RWPE2 (cell line): ENCODE measurements around the gene UMODL1.

Experiments used
- ATAC-seq: fragments of 200-7000 bp; cut with Tn5 transposase; 3 replicates; pipeline ENCODE4 v1.9.1; 2021; ENCODE audit warnings: low read depth
- DNase-seq: peaks from one replicate; pipeline ENCODE4 v3.0.0-alpha.2; 2020; ENCODE audit warnings: low spot score
- H3K27ac ChIP-seq: fragments of 450-650 bp; 2 replicates; pipeline ENCODE4 v1.5.1; 2017; ENCODE audit warnings: mild to moderate bottlenecking; ENCODE audit not compliant: poor library complexity, severe bottlenecking
- H3K27me3 ChIP-seq: fragments of 250-450 bp; sonication (Bioruptor Pico); 2 replicates; pipeline ENCODE4 v1.5.1; 2021; ENCODE audit warnings: mild to moderate bottlenecking, moderate library complexity; ENCODE audit not compliant: insufficient read depth, poor library complexity, severe bottlenecking
- H3K36me3 ChIP-seq: fragments of 250-450 bp; sonication (Bioruptor Pico); 2 replicates; pipeline ENCODE4 v1.5.1; 2020; ENCODE audit warnings: low read depth, mild to moderate bottlenecking, moderate library complexity
- H3K4me1 ChIP-seq: fragments of 250-450 bp; sonication (Bioruptor Pico); 2 replicates; pipeline ENCODE4 v1.5.1; 2021; ENCODE audit warnings: mild to moderate bottlenecking, moderate library complexity; ENCODE audit not compliant: insufficient read depth, poor library complexity, severe bottlenecking
- H3K4me3 ChIP-seq: fragments of 250-450 bp; sonication (Bioruptor Pico); 2 replicates; pipeline ENCODE4 v1.5.1; 2021; ENCODE audit warnings: mild to moderate bottlenecking, moderate library complexity; ENCODE audit not compliant: severe bottlenecking
- H3K9me3 ChIP-seq: fragments of 250-450 bp; sonication (Bioruptor Pico); 2 replicates; pipeline ENCODE4 v1.5.1; 2021; ENCODE audit warnings: mild to moderate bottlenecking, moderate library complexity; ENCODE audit not compliant: severe bottlenecking
- TF ChIP-seq, protein P1 (sequence below): fragments of 450-650 bp; IDR thresholded peaks from one replicate; pipeline ENCODE4 v1.5.1; 2017; ENCODE audit warnings: mild to moderate bottlenecking, moderate library complexity; ENCODE audit not compliant: poor library complexity, severe bottlenecking

The UMODL1 gene

DNA sequence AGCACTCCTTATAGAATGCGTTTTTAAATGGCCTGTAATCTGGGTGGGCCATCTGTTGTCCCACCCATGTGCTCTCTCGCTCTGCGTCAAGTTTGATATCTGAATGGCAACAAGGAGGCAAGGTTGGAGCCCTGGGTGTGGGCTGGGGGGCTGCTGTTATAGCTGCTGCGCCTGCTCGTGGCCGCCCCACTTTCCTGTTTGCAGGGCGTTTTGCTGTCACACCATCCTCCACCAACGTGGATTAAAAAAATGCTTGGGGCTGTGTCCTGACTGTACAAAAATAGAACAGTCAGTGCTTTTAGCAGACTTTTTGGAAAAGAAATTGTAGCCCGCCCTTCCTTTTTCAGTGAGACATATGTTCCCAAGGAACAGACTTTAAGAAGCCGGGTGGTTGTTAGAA, 25.4 kb downstream of the UMODL1 start:
- no peak for ATAC-seq
- no peak for DNase-seq
- TF ChIP-seq, protein P1, sequence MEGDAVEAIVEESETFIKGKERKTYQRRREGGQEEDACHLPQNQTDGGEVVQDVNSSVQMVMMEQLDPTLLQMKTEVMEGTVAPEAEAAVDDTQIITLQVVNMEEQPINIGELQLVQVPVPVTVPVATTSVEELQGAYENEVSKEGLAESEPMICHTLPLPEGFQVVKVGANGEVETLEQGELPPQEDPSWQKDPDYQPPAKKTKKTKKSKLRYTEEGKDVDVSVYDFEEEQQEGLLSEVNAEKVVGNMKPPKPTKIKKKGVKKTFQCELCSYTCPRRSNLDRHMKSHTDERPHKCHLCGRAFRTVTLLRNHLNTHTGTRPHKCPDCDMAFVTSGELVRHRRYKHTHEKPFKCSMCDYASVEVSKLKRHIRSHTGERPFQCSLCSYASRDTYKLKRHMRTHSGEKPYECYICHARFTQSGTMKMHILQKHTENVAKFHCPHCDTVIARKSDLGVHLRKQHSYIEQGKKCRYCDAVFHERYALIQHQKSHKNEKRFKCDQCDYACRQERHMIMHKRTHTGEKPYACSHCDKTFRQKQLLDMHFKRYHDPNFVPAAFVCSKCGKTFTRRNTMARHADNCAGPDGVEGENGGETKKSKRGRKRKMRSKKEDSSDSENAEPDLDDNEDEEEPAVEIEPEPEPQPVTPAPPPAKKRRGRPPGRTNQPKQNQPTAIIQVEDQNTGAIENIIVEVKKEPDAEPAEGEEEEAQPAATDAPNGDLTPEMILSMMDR = no peak
- H3K4me1 ChIP-seq = peaks cover 18% of the 10 kb centered on the region
- H3K9me3 ChIP-seq = no peaks in the 10 kb centered on the region
- H3K27me3 ChIP-seq = no peaks in the 10 kb centered on the region
- H3K36me3 ChIP-seq = no peaks in the 10 kb centered on the region
- H3K4me3 ChIP-seq = no peak overlapping the region
- no peak overlapping the region for H3K27ac ChIP-seq

DNA sequence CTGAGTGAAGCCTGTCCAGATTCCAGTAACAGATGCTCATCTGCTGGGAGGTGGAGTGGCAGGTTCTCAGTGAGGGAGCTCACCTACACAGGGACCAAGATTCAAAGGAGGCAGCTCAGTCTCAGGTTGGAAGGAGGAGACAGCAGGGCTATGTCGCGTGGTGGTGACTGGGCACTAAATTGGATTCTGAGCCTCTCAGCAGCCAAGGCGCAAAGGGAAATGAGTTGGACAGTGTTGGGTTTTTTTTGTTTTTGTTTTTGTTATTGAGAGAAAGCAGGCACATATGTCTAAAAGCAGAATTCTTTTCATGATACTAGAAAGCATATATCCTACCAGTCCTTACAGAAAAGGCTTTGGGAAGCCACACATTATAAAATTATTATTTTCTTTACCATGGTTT, 26.2 kb downstream of the UMODL1 start:
- DNase-seq = no peak
- Histone ChIP-seq H3K4me3 (no peak overlapping the region), H3K4me1 (peaks cover 24% of the 10 kb centered on the region), H3K9me3 (no peaks in the 10 kb centered on the region), H3K27me3 (no peaks in the 10 kb centered on the region), H3K36me3 (no peaks in the 10 kb centered on the region), H3K27ac (peak overlapping the region; percentile 48)
- no peak for ATAC-seq
- TF ChIP-seq, protein P1 = no peak

DNA sequence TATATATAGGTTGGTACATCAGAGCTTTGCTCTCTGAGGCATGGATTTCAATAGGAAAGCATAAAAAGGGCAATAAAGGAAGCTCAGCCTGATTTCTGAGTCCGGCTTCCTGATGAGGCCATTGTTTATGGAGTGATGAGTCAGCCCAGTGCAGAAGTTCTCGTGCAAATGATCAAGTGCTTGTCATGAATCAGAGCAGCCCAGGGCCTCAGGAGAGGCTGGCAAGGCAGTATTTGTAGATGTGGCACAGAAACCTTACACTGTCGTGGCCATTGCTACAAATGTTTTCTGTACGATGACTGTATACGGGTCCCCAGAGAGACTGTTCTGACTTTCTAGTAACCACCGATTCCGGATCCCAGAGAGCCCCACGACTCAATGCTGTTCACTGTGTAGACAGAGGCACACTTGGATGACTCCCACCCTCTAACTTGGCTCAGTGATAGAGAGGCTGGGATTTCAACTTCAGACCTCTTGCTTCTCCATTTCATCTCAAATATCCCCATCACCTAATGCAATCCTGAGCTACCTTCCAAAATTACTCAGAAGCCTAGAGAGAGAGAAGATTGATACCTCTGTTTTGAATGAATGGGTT, 26.8 kb downstream of the UMODL1 start:
- Histone ChIP-seq H3K36me3 (no peaks in the 10 kb centered on the region), H3K27me3 (no peaks in the 10 kb centered on the region), H3K9me3 (no peaks in the 10 kb centered on the region), H3K27ac (peak overlapping the region; percentile 48), H3K4me1 (peaks cover 27% of the 10 kb centered on the region), H3K4me3 (no peak overlapping the region)
- ATAC-seq (peak; percentile 91), DNase-seq (no peak)
- TF ChIP-seq, protein P1 = no peak

DNA sequence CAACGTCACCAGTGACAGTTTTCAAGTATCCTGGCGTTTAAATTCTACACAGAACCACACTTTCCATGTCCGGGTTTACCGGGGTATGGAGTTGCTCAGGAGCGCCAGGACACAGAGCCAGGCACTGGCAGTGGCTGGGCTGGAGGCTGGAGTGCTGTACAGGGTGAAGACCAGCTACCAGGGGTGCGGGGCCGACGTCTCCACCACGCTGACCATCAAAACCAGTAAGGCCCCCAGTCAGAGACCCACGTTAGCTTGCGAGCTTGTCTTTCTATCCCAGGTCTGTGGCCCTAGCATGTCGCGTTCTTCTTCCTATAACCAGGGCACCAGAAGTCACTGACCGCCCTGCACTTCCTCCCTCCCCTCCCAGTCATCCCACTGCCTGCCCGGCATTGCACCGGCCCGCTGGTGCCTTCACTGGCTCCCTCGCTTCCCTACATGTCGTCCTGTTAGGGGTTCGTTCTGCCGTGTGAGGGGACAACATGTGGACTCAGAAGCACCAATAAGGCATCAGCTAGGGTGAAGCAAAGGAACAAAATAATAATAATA, 27.9 kb downstream of the UMODL1 start:
- no peak overlapping the region for H3K4me3 ChIP-seq
- DNase-seq = no peak
- H3K36me3 ChIP-seq = no peaks in the 10 kb centered on the region
- TF ChIP-seq, protein P1 = no peak
- no peaks in the 10 kb centered on the region for H3K9me3 ChIP-seq
- ATAC-seq = no peak
- H3K27ac ChIP-seq = no peak overlapping the region
- H3K4me1 ChIP-seq = peaks cover 21% of the 10 kb centered on the region
- H3K27me3 ChIP-seq = no peaks in the 10 kb centered on the region

DNA sequence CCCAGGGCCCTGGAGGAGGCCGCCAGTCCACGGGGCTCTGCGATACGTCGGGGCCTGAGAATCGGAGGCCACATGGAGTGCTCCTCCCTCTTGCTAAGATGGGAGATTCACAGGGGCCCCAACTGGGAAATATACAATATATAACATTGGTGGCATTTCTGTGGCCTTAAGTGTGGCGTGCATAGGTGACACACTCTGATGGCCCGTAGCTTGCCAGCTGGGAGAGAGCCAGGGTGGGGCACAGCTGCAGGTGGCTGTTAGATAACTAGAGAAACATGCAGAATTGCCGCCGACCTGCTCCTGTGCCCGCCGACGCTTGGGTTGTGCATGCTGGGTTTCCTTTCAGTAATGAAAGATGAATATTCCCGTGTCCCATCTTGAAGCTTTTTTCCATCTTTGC, 30.1 kb downstream of the UMODL1 start:
- DNase-seq = no peak
- no peaks in the 10 kb centered on the region for H3K27me3 ChIP-seq
- no peak overlapping the region for H3K4me3 ChIP-seq
- no peak for ATAC-seq
- TF ChIP-seq, protein P1 = no peak
- no peak overlapping the region for H3K27ac ChIP-seq
- H3K9me3 ChIP-seq = no peaks in the 10 kb centered on the region
- no peaks in the 10 kb centered on the region for H3K36me3 ChIP-seq
- peaks cover 21% of the 10 kb centered on the region for H3K4me1 ChIP-seq
